ENCODE data around the gene IQGAP2. TPM values are rescaled to one million over a fixed set of nuclear protein-coding genes. Genes with fewer than 3 reads are reported as not detected.

Gene IQGAP2
- polyA plus RNA-seq, 1 experiment = 0.63 TPM

DNA sequence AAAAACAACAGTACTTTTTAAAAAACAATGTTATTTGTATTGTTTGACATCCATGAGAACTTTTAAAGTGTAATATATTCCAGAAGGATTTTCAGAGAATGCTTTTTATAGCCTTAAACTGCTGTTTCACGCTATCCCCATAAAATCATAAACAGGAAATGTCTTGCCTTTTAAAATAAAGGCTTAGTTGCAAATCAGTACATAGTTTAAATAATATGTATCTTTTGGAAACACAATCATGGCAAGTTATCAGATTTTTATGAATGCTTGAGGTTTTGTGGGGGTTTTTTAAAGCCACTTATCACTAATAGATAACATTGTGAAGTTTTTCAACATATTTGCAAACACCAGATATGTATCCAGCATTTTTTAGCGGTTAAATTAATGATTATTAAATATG lies 257.3 kb downstream of the IQGAP2 start:
- no peak for DNase-seq (ENCODE audit: low read depth, low spot score)
- ChIA-PET CTCF (interaction anchor here (1.0 to 1.9 kb wide), 3 partner anchors 27 to 114 kb away, joined by 3 to 7 read pairs (median 4); no protein-coding TSS in a partner anchor), POLR2A (no interaction called here)
- no peaks in the 10 kb centered on the region for H3K9me3 ChIP-seq (ENCODE audit: control insufficient read depth, insufficient read depth, low read length)
- TF ChIP-seq, protein P1, sequence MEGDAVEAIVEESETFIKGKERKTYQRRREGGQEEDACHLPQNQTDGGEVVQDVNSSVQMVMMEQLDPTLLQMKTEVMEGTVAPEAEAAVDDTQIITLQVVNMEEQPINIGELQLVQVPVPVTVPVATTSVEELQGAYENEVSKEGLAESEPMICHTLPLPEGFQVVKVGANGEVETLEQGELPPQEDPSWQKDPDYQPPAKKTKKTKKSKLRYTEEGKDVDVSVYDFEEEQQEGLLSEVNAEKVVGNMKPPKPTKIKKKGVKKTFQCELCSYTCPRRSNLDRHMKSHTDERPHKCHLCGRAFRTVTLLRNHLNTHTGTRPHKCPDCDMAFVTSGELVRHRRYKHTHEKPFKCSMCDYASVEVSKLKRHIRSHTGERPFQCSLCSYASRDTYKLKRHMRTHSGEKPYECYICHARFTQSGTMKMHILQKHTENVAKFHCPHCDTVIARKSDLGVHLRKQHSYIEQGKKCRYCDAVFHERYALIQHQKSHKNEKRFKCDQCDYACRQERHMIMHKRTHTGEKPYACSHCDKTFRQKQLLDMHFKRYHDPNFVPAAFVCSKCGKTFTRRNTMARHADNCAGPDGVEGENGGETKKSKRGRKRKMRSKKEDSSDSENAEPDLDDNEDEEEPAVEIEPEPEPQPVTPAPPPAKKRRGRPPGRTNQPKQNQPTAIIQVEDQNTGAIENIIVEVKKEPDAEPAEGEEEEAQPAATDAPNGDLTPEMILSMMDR (IDR thresholded peaks at IDR 0.05; ENCODE audit: low read depth, low read length) = no peak
- no peak overlapping the region for H3K27ac ChIP-seq (ENCODE audit: low read depth, low read length)
- no peak overlapping the region for H3K4me3 ChIP-seq (ENCODE audit: low read depth, low read length)
- no peaks in the 10 kb centered on the region for H3K27me3 ChIP-seq (ENCODE audit: control insufficient read depth, insufficient read depth, low read length)

DNA sequence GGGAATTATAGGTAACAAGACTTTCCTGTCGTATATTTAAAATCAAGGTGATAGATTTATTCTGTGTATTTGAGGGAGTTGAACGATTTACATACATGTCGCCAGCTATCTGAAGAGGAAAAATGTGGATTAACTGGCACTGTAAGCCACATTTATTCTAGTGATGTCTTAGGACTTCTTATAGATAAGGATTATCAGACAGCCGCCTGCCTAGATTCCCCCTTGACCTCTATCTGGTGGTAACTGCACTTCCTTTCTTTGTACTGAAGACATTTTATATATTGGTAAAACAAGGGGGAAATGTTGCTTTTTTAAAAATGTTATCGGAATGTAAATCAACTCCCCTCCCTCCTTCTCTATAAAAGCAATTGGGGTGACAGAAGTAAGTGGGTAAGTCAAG lies 259.4 kb downstream of the IQGAP2 start:
- Histone ChIP-seq H3K9me3 (ENCODE audit: control insufficient read depth, insufficient read depth, low read length) (no peaks in the 10 kb centered on the region), H3K27ac (ENCODE audit: low read depth, low read length) (no peak overlapping the region), H3K4me3 (ENCODE audit: low read depth, low read length) (no peak overlapping the region), H3K27me3 (ENCODE audit: control insufficient read depth, insufficient read depth, low read length) (no peaks in the 10 kb centered on the region)
- DNase-seq (ENCODE audit: low read depth, low spot score) = no peak
- TF ChIP-seq, protein P1 (IDR thresholded peaks at IDR 0.05; ENCODE audit: low read depth, low read length) = no peak
- CTCF ChIA-PET = interaction anchor here (0.8 kb wide), 1 partner anchor 20 kb away, joined by 3 read pairs; no protein-coding TSS in a partner anchor
- POLR2A ChIA-PET = no interaction called here

DNA sequence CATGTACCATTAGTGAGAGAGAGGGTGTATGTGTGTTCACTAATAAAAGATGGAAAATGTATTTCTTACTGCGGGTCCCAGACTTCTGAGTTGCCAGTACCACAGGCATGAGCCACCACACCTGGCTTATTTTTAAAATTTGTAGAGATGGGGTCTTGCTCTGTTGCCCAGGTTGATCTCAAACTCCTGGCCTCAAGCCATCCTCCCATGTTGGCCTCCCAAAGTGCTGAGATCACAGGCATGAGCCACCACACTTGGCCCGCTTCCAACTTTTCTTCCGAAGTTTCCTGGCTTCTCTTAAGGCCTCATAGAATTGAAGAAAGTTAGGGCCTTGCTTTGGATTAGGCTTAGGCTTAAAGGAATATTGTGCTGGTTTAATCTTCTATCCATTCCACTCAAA lies 260.5 kb downstream of the IQGAP2 start:
- Histone ChIP-seq H3K4me3 (ENCODE audit: low read depth, low read length) (no peak overlapping the region), H3K27ac (ENCODE audit: low read depth, low read length) (no peak overlapping the region), H3K27me3 (ENCODE audit: control insufficient read depth, insufficient read depth, low read length) (no peaks in the 10 kb centered on the region), H3K9me3 (ENCODE audit: control insufficient read depth, insufficient read depth, low read length) (no peaks in the 10 kb centered on the region)
- CTCF ChIA-PET = no interaction called here
- TF ChIP-seq, protein P1 (IDR thresholded peaks at IDR 0.05; ENCODE audit: low read depth, low read length) = no peak
- DNase-seq (ENCODE audit: low read depth, low spot score) = no peak
- POLR2A ChIA-PET = interaction anchor here (0.6 kb wide), 1 partner anchor 97 kb away, joined by 3 read pairs; no protein-coding TSS in a partner anchor

DNA sequence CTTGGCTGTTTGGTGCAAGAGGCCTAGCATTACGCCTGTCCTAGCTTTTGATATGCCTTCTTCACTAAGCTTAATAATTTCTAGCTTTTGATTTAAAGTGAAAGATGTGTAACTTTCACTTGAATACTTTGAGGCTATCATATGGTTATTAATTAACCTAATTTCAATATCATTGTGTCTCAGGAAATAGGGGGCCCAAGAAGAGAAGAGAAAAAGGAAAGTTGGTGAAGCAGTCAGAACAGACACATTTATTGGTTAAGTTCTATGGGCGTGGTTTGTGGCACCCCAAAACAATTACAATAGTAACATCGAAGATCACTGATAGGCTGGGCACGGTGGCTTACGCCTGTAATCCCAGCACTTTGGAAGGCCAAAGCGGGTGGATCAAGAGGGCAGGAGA lies 261.0 kb downstream of the IQGAP2 start:
- Histone ChIP-seq H3K9me3 (ENCODE audit: control insufficient read depth, insufficient read depth, low read length) (no peaks in the 10 kb centered on the region), H3K27me3 (ENCODE audit: control insufficient read depth, insufficient read depth, low read length) (no peaks in the 10 kb centered on the region), H3K27ac (ENCODE audit: low read depth, low read length) (no peak overlapping the region), H3K4me3 (ENCODE audit: low read depth, low read length) (no peak overlapping the region)
- no peak for DNase-seq (ENCODE audit: low read depth, low spot score)
- POLR2A ChIA-PET = no interaction called here
- TF ChIP-seq, protein P1 (IDR thresholded peaks at IDR 0.05; ENCODE audit: low read depth, low read length) = no peak
- CTCF ChIA-PET = no interaction called here

DNA sequence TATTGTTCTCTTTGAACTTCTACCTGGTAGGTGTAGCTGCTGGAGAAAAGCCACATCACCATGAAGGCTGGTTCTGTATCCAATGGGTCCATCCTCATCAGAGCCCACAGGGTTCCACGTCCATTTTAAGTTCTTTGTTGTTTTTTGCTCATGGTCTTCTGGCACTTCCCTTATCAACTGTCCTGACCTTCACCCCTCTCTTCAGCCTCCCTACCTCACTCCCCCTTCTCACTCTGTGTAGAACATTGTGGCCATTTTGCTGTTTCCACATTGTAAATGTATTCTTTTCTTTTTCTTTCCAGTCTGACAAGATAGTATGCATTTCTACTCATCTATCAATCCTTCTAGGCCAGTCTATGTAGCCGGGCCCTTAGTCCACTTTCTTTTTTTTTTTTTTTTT lies 264.4 kb downstream of the IQGAP2 start:
- ChIA-PET CTCF (interaction anchor here (2.6 kb wide), 1 partner anchor 25 kb away, joined by 8 read pairs; no protein-coding TSS in a partner anchor), POLR2A (no interaction called here)
- TF ChIP-seq, protein P1 (IDR thresholded peaks at IDR 0.05; ENCODE audit: low read depth, low read length) = no peak
- Histone ChIP-seq H3K9me3 (ENCODE audit: control insufficient read depth, insufficient read depth, low read length) (no peaks in the 10 kb centered on the region), H3K4me3 (ENCODE audit: low read depth, low read length) (no peak overlapping the region), H3K27me3 (ENCODE audit: control insufficient read depth, insufficient read depth, low read length) (no peaks in the 10 kb centered on the region), H3K27ac (ENCODE audit: low read depth, low read length) (no peak overlapping the region)
- no peak for DNase-seq (ENCODE audit: low read depth, low spot score)
